NCI-H2081 treated with DMSO at 0.1 percent for 48 hours (cell line): Measurements from ENCODE around the gene PKD1L1.
A peak's percentile ranks its signal among the peaks of the same experiment; 100 is the strongest.
"Not testable (repeated sequence)": the region's sequence is repeated elsewhere in the genome, so short reads cannot be mapped to it uniquely, and the experiment has no call there.

Experiments used
- DNase-seq: peaks from one replicate; lab custom pipeline; 2025; lab: John Stamatoyannopoulos, UW

Gene PKD1L1

DNA sequence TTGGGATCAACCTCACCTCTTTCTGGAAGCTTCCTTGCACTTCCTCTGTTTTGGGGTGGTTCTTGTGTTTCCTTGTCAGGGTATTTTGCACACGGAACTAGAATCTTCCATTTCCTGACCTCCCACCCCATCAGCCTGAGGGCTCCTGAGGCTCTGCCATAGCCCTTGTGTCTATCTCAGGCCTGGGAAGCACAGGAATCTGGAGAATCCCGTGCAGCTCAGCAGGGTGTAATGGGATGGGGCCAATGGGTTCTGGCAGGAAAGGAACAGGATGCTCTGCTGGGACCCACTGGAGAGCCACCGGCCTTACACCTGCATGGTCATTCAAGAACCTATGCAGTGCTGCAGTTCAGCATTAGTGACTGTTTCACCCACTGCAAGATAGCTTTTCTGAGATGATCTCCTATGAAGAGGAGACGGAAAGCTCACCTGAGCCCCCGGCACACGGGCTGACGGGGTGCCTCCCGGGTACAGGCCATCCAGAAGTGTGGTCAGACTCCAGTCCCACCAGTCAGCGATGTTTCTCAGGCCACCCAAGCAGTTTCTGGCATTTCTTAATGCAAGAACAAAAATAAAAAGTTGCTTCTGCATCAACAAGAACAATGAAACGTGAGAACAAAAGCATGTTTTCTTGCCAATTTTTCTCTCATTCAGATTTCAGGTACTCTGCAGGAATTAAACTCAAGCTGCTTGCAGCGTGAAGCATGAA lies 133.2 kb downstream of the PKD1L1 start:
- no peak for DNase-seq

DNA sequence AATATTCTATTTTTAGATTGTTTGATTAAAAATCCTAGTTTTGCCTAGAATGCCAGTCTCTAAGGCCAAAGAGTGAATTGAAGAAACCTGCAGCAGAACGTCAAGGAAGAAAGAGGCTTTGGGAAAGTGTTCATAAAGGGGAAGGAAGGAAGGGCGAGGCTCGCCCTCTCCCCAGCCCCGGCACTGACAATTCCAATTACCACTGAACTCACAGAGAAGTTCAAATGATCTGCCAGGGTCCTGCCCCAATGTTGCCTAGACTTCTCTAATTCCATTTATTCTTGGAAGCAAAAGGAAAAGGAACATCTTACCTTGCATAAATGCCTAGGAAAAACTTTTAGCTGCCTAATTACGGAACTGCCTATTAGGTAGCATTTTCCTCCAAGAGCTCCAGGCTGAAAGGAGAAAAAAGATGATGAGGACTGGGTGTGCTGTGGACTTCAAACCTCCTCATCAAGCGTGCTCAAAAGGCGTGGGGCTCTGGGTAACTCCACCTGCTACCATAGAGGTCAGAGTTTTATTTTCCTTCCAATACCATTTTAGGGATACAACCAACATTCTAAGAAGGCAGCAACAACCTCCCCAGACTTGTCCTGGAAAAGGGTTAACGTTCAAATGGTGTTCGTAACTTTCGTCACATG lies 134.5 kb downstream of the PKD1L1 start:
- DNase-seq: no peak

- no peak for DNase-seq
These were observed 135.7 kb downstream of the PKD1L1 start for GRCh38 chr7:47812429-47813136.

DNA sequence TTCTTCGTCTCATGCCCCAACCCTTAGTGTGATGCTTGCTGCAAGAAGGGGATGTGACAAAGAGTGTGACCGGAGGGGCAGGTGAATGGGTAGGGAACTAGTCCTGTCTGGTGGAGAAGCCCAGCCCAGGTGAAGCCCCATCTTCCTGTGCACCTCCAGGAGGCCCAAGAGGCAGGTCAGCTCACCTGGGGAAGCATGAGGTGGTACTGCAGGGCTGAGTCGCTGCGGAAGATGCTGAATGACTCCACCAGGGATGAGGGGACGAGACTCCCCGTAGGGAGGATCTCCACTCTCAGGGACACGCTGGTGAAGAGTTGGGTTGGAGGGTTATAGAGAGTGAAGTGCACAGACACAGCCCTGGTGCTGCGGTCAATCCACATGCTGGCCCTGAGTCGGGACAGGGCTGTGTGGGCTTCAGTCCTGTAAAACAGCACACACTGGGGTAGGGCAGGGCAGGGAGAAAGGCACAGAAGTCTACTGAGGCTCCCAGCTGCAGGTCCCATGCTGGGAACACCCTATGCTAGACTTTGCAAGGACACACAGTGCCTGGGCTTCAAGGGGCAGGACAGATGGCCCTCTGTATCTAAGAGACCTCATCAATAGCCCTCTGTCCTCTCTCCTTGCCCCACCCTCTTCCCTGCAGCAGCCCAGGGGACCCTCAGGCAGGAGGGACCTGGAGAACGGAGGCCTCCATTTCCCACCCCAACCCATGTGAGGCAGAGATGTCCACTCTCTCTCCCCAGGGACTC lies 136.5 kb downstream of the PKD1L1 start:
- no peak for DNase-seq

- peak; percentile 9 for DNase-seq
These were observed 138.9 kb downstream of the PKD1L1 start for GRCh38 chr7:47809387-47809786.

DNA sequence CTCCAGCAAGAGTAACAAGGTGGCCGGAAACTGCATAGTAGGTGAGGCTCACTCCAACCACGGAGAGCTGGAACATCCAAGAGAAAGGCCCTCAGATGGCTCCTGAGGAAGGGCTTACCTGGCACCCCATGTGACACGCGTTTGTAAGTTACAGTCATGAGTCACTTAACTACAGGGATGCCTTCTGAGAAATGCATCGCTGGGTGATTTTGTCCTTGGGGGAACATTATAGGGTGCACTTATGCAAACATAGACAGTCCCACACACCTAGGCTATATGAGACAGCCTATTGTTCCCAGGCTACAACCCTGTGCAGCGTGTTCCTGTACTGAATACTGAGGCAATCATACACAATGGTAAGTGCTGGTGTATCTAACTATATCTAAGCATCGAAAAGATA lies 139.9 kb downstream of the PKD1L1 start:
- no peak for DNase-seq

DNA sequence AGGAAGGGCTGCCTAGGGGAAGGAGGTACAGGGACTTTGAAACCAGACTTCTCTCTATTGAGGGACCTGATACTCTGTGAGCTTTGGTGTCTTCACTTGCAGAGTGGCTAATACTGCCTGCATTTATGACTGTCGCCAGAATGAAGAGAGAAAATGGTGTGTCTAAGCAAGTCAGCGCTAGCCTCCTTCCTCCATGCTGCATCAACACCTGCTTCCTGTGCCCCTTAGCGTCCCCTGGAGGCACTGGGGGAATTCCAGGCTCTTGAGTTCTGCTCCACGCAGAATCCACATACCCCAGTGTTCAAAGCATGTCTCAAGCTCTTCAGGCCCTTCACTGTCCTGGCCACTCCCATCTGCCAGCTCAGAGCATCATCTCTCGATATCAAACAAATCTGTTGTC lies 140.5 kb downstream of the PKD1L1 start:
- DNase-seq: no peak

GRCh38 chr7:47807126-47807525 lies 141.1 kb downstream of the PKD1L1 start:
- no peak for DNase-seq

GRCh38 chr7:47806701-47807103 lies 141.6 kb downstream of the PKD1L1 start:
- no peak for DNase-seq

DNA sequence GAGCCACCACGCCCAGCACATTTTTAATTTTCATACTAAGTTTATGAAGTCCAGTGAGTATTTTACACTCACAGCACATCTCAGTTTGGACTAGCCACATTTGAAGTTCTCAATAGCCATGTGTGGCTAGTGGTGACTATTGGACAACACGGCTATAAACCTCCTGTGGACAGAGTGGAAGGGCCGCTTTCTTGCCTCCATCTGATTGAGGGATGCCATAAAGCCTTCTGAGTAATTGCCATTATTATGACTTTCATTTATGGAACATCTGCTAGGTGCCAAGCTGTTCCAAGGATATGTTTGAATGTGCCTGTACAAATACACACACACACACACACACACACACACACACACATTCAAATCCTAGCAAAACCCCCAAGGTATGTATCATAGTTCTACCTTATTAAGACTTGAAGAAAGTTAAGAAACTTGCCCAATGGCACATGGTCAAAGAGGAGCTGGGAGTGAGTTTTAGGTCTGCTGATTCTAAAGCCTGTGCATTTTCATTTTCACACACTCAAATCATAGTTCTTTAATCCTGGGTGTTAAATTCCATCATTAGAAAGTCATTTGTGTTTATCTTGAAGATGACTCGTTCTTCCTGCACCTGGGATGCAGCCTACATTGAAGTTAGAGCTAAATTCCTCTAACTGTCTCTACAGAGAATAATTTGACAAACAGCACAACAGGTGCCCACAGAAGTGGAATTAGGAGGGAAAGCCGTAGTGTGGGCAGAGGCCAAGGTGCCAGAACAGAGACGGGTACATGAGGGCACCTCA lies 143.3 kb downstream of the PKD1L1 start:
- DNase-seq: no peak

- DNase-seq: peak; percentile 74
These were observed 144.4 kb downstream of the PKD1L1 start for GRCh38 chr7:47803846-47804245.

GRCh38 chr7:47803025-47803424 lies 145.2 kb downstream of the PKD1L1 start:
- no peak for DNase-seq

GRCh38 chr7:47801423-47801822 lies 146.8 kb downstream of the PKD1L1 start:
- no peak for DNase-seq

- DNase-seq: no peak
These were observed 148.7 kb downstream of the PKD1L1 start for GRCh38 chr7:47799524-47799923.

DNA sequence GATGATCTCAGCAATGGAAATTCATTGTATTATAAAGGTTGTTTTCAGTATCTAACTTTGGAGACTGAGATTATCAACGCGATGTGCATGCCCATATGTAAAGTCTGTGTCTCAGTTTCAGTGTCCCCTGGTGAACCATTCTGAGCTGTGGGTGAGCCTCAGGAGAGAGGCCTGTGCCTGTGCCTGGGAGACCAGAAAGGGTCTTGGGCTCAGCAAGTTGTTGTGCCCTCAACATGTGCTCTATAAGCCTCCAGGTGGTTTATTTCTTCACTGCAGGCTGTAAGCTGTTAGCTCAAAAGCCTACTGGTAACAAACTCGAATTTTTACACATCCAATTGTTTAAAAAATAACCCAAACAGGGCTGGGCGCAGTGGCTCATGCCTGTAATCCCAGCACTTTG lies 151.9 kb downstream of the PKD1L1 start:
- DNase-seq: no peak

- DNase-seq: no peak
These were observed 152.6 kb downstream of the PKD1L1 start for GRCh38 chr7:47795631-47796030.

GRCh38 chr7:47795126-47795525 lies 153.1 kb downstream of the PKD1L1 start:
- DNase-seq: not testable (repeated sequence)

DNA sequence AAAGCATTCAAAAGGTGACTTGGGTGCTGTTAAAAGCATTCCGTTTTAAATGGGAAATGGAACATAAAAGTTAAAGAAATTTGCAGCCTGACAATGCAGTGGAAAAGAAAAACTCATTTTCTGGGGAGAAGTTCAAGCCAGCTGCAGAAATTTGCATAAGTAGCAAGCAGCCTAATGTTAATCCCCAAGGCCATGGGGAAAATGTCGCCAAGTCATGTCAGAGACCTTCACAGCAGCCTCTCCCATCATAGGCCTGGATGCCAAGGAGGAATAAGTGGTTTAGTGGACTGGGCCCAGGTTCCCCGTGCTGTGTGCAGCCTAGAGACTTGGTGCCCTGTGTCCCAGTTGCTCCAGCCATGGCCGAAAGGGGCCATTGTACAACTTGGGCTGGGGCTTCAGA lies 154.2 kb downstream of the PKD1L1 start:
- no peak for DNase-seq

- not testable (repeated sequence) for DNase-seq
These were observed 155.1 kb downstream of the PKD1L1 start for GRCh38 chr7:47793186-47793585.

GRCh38 chr7:47792521-47793121 lies 155.6 kb downstream of the PKD1L1 start:
- DNase-seq: no peak

DNA sequence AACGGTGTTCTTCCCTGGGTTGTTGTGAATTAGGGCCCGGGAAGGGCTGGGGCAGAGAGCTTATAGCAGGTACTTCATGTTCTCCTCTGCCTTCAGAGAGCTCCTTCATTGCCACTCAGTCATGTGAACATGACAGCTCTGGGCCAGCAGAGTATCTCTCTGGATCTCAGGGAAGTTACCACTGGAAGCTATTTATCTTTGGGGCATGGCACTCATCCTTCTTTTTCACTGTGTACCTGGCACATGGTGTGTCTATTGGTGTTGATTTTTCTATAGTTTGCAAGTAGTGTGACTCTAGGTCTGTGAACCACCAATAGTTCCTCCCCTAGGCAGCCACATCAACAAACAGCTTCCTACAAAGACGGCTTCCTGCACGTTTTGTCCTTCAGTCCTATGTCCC lies 156.6 kb downstream of the PKD1L1 start:
- DNase-seq: no peak
